ENCODE results near the gene CCDC91. TPM values are rescaled to one million over a fixed set of nuclear protein-coding genes. Genes with fewer than 3 reads are reported as not detected.

Gene CCDC91
- total RNA-seq, 2 experiments from 2014 or later, result 52.9 to 55.3 TPM

DNA sequence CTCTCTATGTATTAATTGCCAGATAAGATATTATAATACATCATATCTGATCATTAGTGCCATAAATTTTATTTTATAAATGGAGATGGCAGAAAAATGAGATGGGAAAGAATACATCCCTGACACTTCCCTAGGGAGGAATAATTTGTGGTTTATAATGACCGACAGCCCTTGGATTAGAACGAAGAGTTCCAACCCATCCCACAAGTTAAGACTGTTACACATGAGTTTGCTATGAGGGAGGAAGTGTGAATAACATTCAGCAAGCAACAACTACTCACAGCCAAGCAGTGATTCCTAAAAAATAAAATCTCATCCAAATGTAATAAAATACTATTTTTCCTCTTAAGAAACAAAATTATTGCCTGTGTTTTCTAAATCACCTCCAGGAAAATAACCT lies 299.0 kb downstream of the CCDC91 start:
- Mint-ChIP-seq H3K4me1 (ENCODE audit: low read depth) (no peaks in the 10 kb centered on the region), H3K36me3 (ENCODE audit: low read depth) (peaks cover 59% of the 10 kb centered on the region), H3K27ac (no peak overlapping the region), H3K9me3 (no peaks in the 10 kb centered on the region), H3K27me3 (no peaks in the 10 kb centered on the region), H3K4me3 (no peak overlapping the region)
- ChIA-PET POLR2A (no interaction called here), CTCF (no interaction called here)
- ATAC-seq (ENCODE audit: poor library complexity) (no peak), DNase-seq (no peak)
- H3K4me1 ChIP-seq (ENCODE audit: insufficient read depth, low read length), result no peaks in the 10 kb centered on the region
- no peak overlapping the region for H3K27ac ChIP-seq (ENCODE audit: low read depth in 1 of 2, low read length in 2 of 2)
- H3K9me3 ChIP-seq (ENCODE audit: control insufficient read depth in 1 of 2, insufficient read depth in 1 of 2, low read length in 2 of 2), result no peaks in the 10 kb centered on the region
- no peak overlapping the region for H3K4me3 ChIP-seq (ENCODE audit: low read length)
- TF ChIP-seq, protein P1, sequence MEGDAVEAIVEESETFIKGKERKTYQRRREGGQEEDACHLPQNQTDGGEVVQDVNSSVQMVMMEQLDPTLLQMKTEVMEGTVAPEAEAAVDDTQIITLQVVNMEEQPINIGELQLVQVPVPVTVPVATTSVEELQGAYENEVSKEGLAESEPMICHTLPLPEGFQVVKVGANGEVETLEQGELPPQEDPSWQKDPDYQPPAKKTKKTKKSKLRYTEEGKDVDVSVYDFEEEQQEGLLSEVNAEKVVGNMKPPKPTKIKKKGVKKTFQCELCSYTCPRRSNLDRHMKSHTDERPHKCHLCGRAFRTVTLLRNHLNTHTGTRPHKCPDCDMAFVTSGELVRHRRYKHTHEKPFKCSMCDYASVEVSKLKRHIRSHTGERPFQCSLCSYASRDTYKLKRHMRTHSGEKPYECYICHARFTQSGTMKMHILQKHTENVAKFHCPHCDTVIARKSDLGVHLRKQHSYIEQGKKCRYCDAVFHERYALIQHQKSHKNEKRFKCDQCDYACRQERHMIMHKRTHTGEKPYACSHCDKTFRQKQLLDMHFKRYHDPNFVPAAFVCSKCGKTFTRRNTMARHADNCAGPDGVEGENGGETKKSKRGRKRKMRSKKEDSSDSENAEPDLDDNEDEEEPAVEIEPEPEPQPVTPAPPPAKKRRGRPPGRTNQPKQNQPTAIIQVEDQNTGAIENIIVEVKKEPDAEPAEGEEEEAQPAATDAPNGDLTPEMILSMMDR (IDR thresholded peaks at IDR 0.05), result no peak
- H3K36me3 ChIP-seq (ENCODE audit: insufficient read depth, low read length), result peaks cover 3% of the 10 kb centered on the region
- intact Hi-C loops (cut with DNase I, micrococcal nuclease), result no loop called here
- no peaks in the 10 kb centered on the region for H3K27me3 ChIP-seq (ENCODE audit: control insufficient read depth in 1 of 2, insufficient read depth in 2 of 2, low read length in 2 of 2)

DNA sequence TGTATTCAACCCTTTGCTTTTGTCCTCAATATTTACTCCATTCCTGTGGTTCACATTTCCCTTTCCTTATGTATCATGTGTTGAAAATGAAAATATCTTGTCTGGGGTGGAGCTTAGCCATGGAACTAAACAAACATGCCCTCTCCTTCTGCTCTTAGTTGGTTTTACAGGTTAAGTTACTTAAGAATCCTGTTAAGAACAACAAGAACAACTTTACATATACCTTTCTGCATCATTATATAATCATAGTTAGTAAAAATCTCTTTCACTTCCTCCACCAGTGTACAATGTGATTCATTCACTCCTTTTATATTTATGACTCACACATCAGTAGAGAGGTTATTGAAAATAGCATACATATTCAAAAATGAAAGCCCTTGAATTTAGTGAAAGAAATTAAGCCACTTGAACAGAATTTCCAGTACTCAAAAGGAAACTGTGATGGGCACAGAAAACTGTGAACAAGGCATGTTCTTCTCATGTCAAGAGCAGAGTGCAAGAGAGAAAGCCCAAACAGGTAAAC lies 307.7 kb downstream of the CCDC91 start:
- Histone ChIP-seq H3K9me3 (ENCODE audit: control insufficient read depth in 1 of 2, insufficient read depth in 1 of 2, low read length in 2 of 2) (no peaks in the 10 kb centered on the region), H3K4me3 (ENCODE audit: low read length) (no peak overlapping the region), H3K27ac (ENCODE audit: low read depth in 1 of 2, low read length in 2 of 2) (no peak overlapping the region), H3K27me3 (ENCODE audit: control insufficient read depth in 1 of 2, insufficient read depth in 2 of 2, low read length in 2 of 2) (no peaks in the 10 kb centered on the region), H3K4me1 (ENCODE audit: insufficient read depth, low read length) (no peaks in the 10 kb centered on the region), H3K36me3 (ENCODE audit: insufficient read depth, low read length) (peaks cover 3% of the 10 kb centered on the region)
- no peaks in the 10 kb centered on the region for H3K4me1 Mint-ChIP-seq (ENCODE audit: low read depth)
- TF ChIP-seq, protein P1 (IDR thresholded peaks at IDR 0.05), result no peak
- peaks cover 3% of the 10 kb centered on the region for H3K9me3 Mint-ChIP-seq
- ChIA-PET CTCF (no interaction called here), POLR2A (no interaction called here)
- H3K36me3 Mint-ChIP-seq (ENCODE audit: low read depth), result peaks cover 84% of the 10 kb centered on the region
- ATAC-seq (ENCODE audit: poor library complexity) (no peak), DNase-seq (no peak)
- no peaks in the 10 kb centered on the region for H3K27me3 Mint-ChIP-seq
- H3K4me3 Mint-ChIP-seq, result no peak overlapping the region
- no peak overlapping the region for H3K27ac Mint-ChIP-seq
- intact Hi-C loops (cut with DNase I, micrococcal nuclease), result no loop called here

DNA sequence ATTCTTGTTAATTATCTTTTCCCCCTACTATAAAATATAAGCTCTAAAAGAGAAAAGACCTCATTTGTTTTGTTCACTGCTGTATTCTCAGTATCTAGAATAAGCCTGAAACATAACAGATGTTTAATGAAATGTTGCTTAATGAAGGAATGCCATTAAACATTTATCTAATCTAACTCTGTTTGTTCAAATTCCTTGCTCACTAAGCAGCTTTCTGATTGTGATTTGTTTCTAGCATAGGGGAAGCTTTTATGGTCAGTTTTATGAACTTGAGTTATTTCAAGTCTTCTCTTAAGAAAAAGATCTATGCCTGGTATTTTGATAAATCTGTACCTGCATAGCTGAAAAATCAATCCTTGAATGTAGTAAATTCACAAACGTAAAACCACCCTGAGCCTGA lies 308.6 kb downstream of the CCDC91 start:
- H3K4me3 Mint-ChIP-seq, result no peak overlapping the region
- H3K27me3 Mint-ChIP-seq, result no peaks in the 10 kb centered on the region
- H3K36me3 Mint-ChIP-seq (ENCODE audit: low read depth), result peaks cover 77% of the 10 kb centered on the region
- no peak overlapping the region for H3K27ac ChIP-seq (ENCODE audit: low read depth in 1 of 2, low read length in 2 of 2)
- no peaks in the 10 kb centered on the region for H3K4me1 Mint-ChIP-seq (ENCODE audit: low read depth)
- intact Hi-C loops (cut with DNase I, micrococcal nuclease), result no loop called here
- H3K9me3 Mint-ChIP-seq, result peaks cover 3% of the 10 kb centered on the region
- TF ChIP-seq, protein P1 (IDR thresholded peaks at IDR 0.05), result no peak
- DNase-seq (no peak), ATAC-seq (ENCODE audit: poor library complexity) (no peak)
- CTCF ChIA-PET, result no interaction called here
- peaks cover 3% of the 10 kb centered on the region for H3K36me3 ChIP-seq (ENCODE audit: insufficient read depth, low read length)
- H3K4me3 ChIP-seq (ENCODE audit: low read length), result no peak overlapping the region
- H3K9me3 ChIP-seq (ENCODE audit: control insufficient read depth in 1 of 2, insufficient read depth in 1 of 2, low read length in 2 of 2), result no peaks in the 10 kb centered on the region
- H3K4me1 ChIP-seq (ENCODE audit: insufficient read depth, low read length), result no peaks in the 10 kb centered on the region
- POLR2A ChIA-PET, result no interaction called here
- H3K27ac Mint-ChIP-seq, result no peak overlapping the region
- H3K27me3 ChIP-seq (ENCODE audit: control insufficient read depth in 1 of 2, insufficient read depth in 2 of 2, low read length in 2 of 2), result no peaks in the 10 kb centered on the region
